HCT116 (cell line): ENCODE data around the gene OR5T3. TPM values are rescaled to one million over a fixed set of nuclear protein-coding genes. Genes with fewer than 3 reads are reported as not detected.

Source experiments
- ATAC-seq: fragments of 200-7000 bp; cut with Tn5 transposase; 2 replicates; pipeline ENCODE4 v1.9.1; 2020; ENCODE audit warnings: mild to moderate bottlenecking, moderate library complexity
- BruUV-seq: library from RNA; stranded (reverse); fragments of 400-500 nt; replicated peaks from 2 replicates; lab custom pipeline; 2021; lab: Mats Ljungman, UMichigan
- CTCF ChIA-PET: fragments of 300-600 bp; sonication (Branson Sonifier 250); formaldehyde crosslinking; loops from one replicate; lab custom pipeline; 2021; ENCODE audit warnings: antibody characterized with exemption; lab: Charles Lee
- POLR2A ChIA-PET: fragments of 300-600, 350-600 bp; sonication (Branson Sonifier 250); formaldehyde crosslinking; loops from one replicate; lab custom pipeline; 2021; ENCODE audit warnings: antibody characterized with exemption; lab: Charles Lee
- RAD21 ChIA-PET, 2 experiments: fragments of 300-600 bp; sonication (Branson Sonifier 250); formaldehyde crosslinking; loops; one replicate each; lab custom pipeline; 2023; ENCODE audit warnings: low total read pairs in 2 of 2; ENCODE audit not compliant: uncharacterized antibody in 2 of 2, unreplicated experiment in 2 of 2, low non-redundant PET in 1 of 2; lab: Charles Lee
- DNase-seq: peaks from one replicate; pipeline ENCODE4 v3.0.0-alpha.2; 2010; ENCODE audit warnings: low read depth, low spot score
- H2AFZ ChIP-seq: fragments of 200-600 bp; shearing (Covaris generic), sonication (generic); 2 replicates; pipeline ENCODE4 v1.6.1; 2017; ENCODE audit warnings: low read depth, mixed run types, mixed read lengths, antibody characterized with exemption, low read length; ENCODE audit not compliant: poor library complexity, severe bottlenecking
- H3K27ac ChIP-seq: 2 replicates; pipeline ENCODE4 v1.5.1; 2012; ENCODE audit warnings: low read depth, low read length
- H3K27me3 ChIP-seq: fragments of 200-600 bp; sonication (generic); 2 replicates; pipeline ENCODE4 v1.6.1; 2016; ENCODE audit warnings: mixed run types, low read length, mixed read lengths; ENCODE audit not compliant: insufficient read depth
- H3K36me3 ChIP-seq, 2 experiments: fragments of 200-500 bp in 1 of 2; fragments of 200-600 bp in 1 of 2; sonication (Bioruptor generic) in 1 of 2; sonication (generic) in 1 of 2; 2 replicates each; pipeline versions ENCODE4 v1.5.1 to v1.6.1; 2014 to 2016; ENCODE audit warnings: low read length in 2 of 2, inconsistent platforms in 1 of 2, mixed read lengths in 1 of 2, mixed run types in 1 of 2; ENCODE audit not compliant: insufficient read depth in 2 of 2, control insufficient read depth in 1 of 2
- H3K4me1 ChIP-seq, 2 experiments: fragments of 200-600 bp in 1 of 2; sonication (generic) in 1 of 2; 2 replicates each; pipeline versions ENCODE4 v1.5.1 to v1.6.1; 2012 to 2017; ENCODE audit warnings: low read length in 2 of 2, inconsistent platforms in 1 of 2, mild to moderate bottlenecking in 1 of 2, mixed read lengths in 1 of 2, mixed run types in 1 of 2, moderate library complexity in 1 of 2; ENCODE audit not compliant: insufficient read depth in 2 of 2, control insufficient read depth in 1 of 2
- H3K4me2 ChIP-seq: fragments of 200-600 bp; sonication (generic); 2 replicates; pipeline ENCODE4 v1.6.1; 2017; ENCODE audit warnings: mixed run types, low read length, mixed read lengths
- H3K4me3 ChIP-seq, 2 experiments: fragments of 200-600 bp in 1 of 2; sonication (generic) in 1 of 2; replicated peaks in 1 of 2; 2 replicates each; pipeline ENCODE4 v1.5.1; 2011 to 2016; ENCODE audit warnings: low read length in 2 of 2, control low read depth in 1 of 2, low read depth in 1 of 2, mild to moderate bottlenecking in 1 of 2, mixed read lengths in 1 of 2, mixed run types in 1 of 2
- H3K79me2 ChIP-seq: fragments of 200-600 bp; sonication (generic); 2 replicates; pipeline ENCODE4 v1.6.1; 2017; ENCODE audit warnings: mild to moderate bottlenecking, mixed run types, low read length, moderate library complexity, mixed read lengths; ENCODE audit not compliant: insufficient read depth
- H3K9ac ChIP-seq: fragments of 200-600 bp; sonication (generic); 2 replicates; pipeline ENCODE4 v1.6.1; 2016; ENCODE audit warnings: low read length, mixed read lengths
- H3K9me2 ChIP-seq: fragments of 200-600 bp; sonication (generic), shearing (Covaris generic); 2 replicates; pipeline ENCODE4 v1.6.1; 2017; ENCODE audit warnings: mixed run types, mild to moderate bottlenecking, moderate library complexity; ENCODE audit not compliant: insufficient read depth
- H3K9me3 ChIP-seq, 2 experiments: fragments of 200-500 bp in 1 of 2; fragments of 200-600 bp in 1 of 2; sonication (Bioruptor generic) in 1 of 2; sonication (generic) in 1 of 2; 2 replicates each; pipeline ENCODE4 v1.6.1; 2014 to 2017; ENCODE audit warnings: low read length in 2 of 2, mixed read lengths in 2 of 2, inconsistent platforms in 1 of 2, low read depth in 1 of 2, mild to moderate bottlenecking in 1 of 2, mixed run types in 1 of 2, moderate library complexity in 1 of 2; ENCODE audit not compliant: control insufficient read depth in 1 of 2, insufficient read depth in 1 of 2
- H4K20me1 ChIP-seq: fragments of 200-600 bp; sonication (generic), shearing (Covaris generic); 2 replicates; pipeline ENCODE4 v1.6.1; 2017; ENCODE audit warnings: mixed run types, mild to moderate bottlenecking, moderate library complexity; ENCODE audit not compliant: insufficient read depth
- ATF3 ChIP-seq: IDR thresholded peaks from 2 replicates; pipeline ENCODE4 v1.6.1; 2012
- CBX3 ChIP-seq: IDR thresholded peaks from 2 replicates; pipeline ENCODE4 v1.6.1; 2012; ENCODE audit warnings: low read depth
- CEBPB ChIP-seq: IDR thresholded peaks from 2 replicates; pipeline ENCODE4 v1.6.1; 2012; ENCODE audit warnings: low read depth
- CTCF ChIP-seq, 3 experiments: fragments of 200-600 bp in 1 of 3; sonication (generic) in 1 of 3; IDR thresholded peaks in 2 of 3; conservative IDR thresholded peaks in 1 of 3; 2 replicates each; pipeline ENCODE4 v1.5.1; 2012 to 2017; ENCODE audit warnings: low read depth in 2 of 3, low read length in 2 of 3, antibody characterized with exemption in 1 of 3, borderline replicate concordance in 1 of 3, control low read depth in 1 of 3, mild to moderate bottlenecking in 1 of 3, mixed read lengths in 1 of 3, mixed run types in 1 of 3, moderate library complexity in 1 of 3; ENCODE audit not compliant: insufficient read depth in 1 of 3
- EGR1 ChIP-seq: IDR thresholded peaks from 2 replicates; pipeline ENCODE4 v1.6.1; 2012; ENCODE audit warnings: low read depth
- EZH2 ChIP-seq: fragments of 200-600 bp; sonication (generic); IDR thresholded peaks from 2 replicates; pipeline ENCODE4 v1.6.1; 2017; ENCODE audit warnings: antibody characterized with exemption, mixed run types
- EZH2phosphoT487 ChIP-seq: fragments of 200-600 bp; IDR thresholded peaks from 2 replicates; pipeline ENCODE4 v1.6.1; 2018; ENCODE audit warnings: antibody characterized with exemption, borderline replicate concordance
- FOSL1 ChIP-seq: IDR thresholded peaks from 2 replicates; pipeline ENCODE4 v1.6.1; 2012; ENCODE audit warnings: low read depth
- MAX ChIP-seq: IDR thresholded peaks from 2 replicates; pipeline ENCODE4 v1.6.1; 2012
- POLR2A ChIP-seq: IDR thresholded peaks from 2 replicates; pipeline ENCODE4 v1.7.0; 2011; ENCODE audit warnings: borderline replicate concordance; ENCODE audit not compliant: insufficient read depth, insufficient read length; ENCODE audit errors: extremely low read depth
- POLR2AphosphoS5 ChIP-seq: IDR thresholded peaks from 2 replicates; pipeline ENCODE4 v1.6.1; 2011; ENCODE audit warnings: mild to moderate bottlenecking, low read depth, low read length, moderate library complexity
- RAD21 ChIP-seq: IDR thresholded peaks from 2 replicates; pipeline ENCODE4 v1.6.1; 2012; ENCODE audit warnings: low read depth, mild to moderate bottlenecking
- REST ChIP-seq: IDR thresholded peaks from 2 replicates; pipeline ENCODE4 v1.6.1; 2012; ENCODE audit warnings: low read depth
- SIN3A ChIP-seq: IDR thresholded peaks from 2 replicates; pipeline ENCODE4 v1.6.1; 2012; ENCODE audit warnings: low read depth
- SP1 ChIP-seq: IDR thresholded peaks from 2 replicates; pipeline ENCODE4 v1.6.1; 2012; ENCODE audit warnings: low read depth
- SRF ChIP-seq: IDR thresholded peaks from 2 replicates; pipeline ENCODE4 v1.6.1; 2012; ENCODE audit warnings: low read depth
- TCF7L2 ChIP-seq: IDR thresholded peaks from 2 replicates; pipeline ENCODE4 v1.7.0; 2011; ENCODE audit warnings: borderline replicate concordance, inconsistent platforms; ENCODE audit not compliant: insufficient read depth, insufficient read length; ENCODE audit errors: extremely low read depth
- YY1 ChIP-seq: IDR thresholded peaks from 2 replicates; pipeline ENCODE4 v1.6.1; 2011; ENCODE audit warnings: low read length, low read depth, moderate library complexity, mild to moderate bottlenecking; ENCODE audit not compliant: insufficient replicate concordance; ENCODE audit errors: extremely low read depth
- ZBTB33 ChIP-seq: IDR thresholded peaks from 2 replicates; pipeline ENCODE4 v1.6.1; 2011; ENCODE audit warnings: mild to moderate bottlenecking, low read length, moderate library complexity; ENCODE audit not compliant: insufficient replicate concordance; ENCODE audit errors: extremely low read depth
- ZFX ChIP-seq: fragments of 450-650 bp; IDR thresholded peaks from 2 replicates; pipeline ENCODE4 v1.6.1; 2017
- intact Hi-C: fragments of 100-400 bp; cut with micrococcal nuclease; formaldehyde crosslinking; loops from 2 replicates; pipeline ENCODE4 v1.10.0; 2022
- total RNA-seq: library from RNA; stranded (reverse); gene quantifications from one replicate; pipeline ENCODE4 v1.2.1, GENCODE V29; 2021; ENCODE audit not compliant: unreplicated experiment

OR5T3 gene
- total RNA-seq, 1 experiment from 2014 or later: not detected

- no peaks in the 10 kb centered on the region for H3K4me1 ChIP-seq
- H3K9me2 ChIP-seq: no peaks in the 10 kb centered on the region
- no peaks in the 10 kb centered on the region for H3K27me3 ChIP-seq
- H3K79me2 ChIP-seq: no peaks in the 10 kb centered on the region
- no peak within 1 kb of the TSS for H2AFZ ChIP-seq
- ChIA-PET POLR2A (no interaction called here), RAD21 (no interaction called here), CTCF (no interaction called here)
- peaks cover 0 to 9% of the 10 kb centered on the region in 2 experiments; a peak in 3 of 4 replicates for H3K9me3 ChIP-seq
- ATAC-seq: no peak
- no peak within 1 kb of the TSS for H3K4me3 ChIP-seq
- H3K36me3 ChIP-seq: no peaks in the 10 kb centered on the region
- TF ChIP-seq CBX3 (no peak), POLR2AphosphoS5 (no peak), ATF3 (no peak), SRF (no peak), POLR2A (no peak), YY1 (no peak), EGR1 (no peak), ZFX (no peak), TCF7L2 (no peak), EZH2 (no peak), FOSL1 (no peak), CEBPB (no peak), REST (no peak), RAD21 (no peak), EZH2phosphoT487 (no peak), SIN3A (no peak), SP1 (no peak), ZBTB33 (no peak), MAX (no peak), CTCF (IDR thresholded peaks at IDR 0.05 in 2 of 3, conservative IDR thresholded peaks at IDR 0.05 in 1 of 3; ENCODE audit: borderline replicate concordance in 1 of 3, insufficient read depth in 1 of 3, low read depth in 2 of 3, low read length in 2 of 3) (no peak)
- H4K20me1 ChIP-seq: no peaks in the 10 kb centered on the region
- intact Hi-C loops: no loop called here
- no peak for DNase-seq
- H3K27ac ChIP-seq: no peak within 1 kb of the TSS
- H3K4me2 ChIP-seq: no peak within 1 kb of the TSS
- BruUV-seq: no TSS peak
- H3K9ac ChIP-seq: no peak within 1 kb of the TSS
Observed at GRCh38 chr11:56273854-56274253, 21.8 kb downstream of the OR5T3 start, which contains the start of gene OR5T1. Gene OR5T1, plus strand, starts transcription at chr11:56274154. Its CDS starts 1,485 bp downstream, at chr11:56275639.
